ENCODE results near the gene REPS1.

Gene REPS1

DNA sequence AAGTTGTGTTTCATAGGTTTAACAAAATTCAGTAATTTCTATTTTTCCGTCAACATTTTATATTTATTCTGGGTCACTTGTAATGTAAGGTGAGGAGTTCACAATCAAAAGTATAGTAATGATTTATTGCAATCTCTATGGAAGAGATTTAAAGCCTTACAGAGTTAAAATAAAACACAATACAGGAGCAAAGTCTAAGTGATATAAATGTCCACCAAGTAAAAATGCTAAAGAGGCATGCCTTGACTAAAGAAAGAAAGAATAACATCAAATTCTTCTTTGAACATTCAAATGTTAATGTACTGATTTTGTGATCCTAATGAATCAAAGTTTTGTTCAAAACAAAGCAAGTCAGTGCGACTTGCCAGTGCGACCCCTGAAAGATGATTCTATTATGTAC is 61.5 kb downstream of the REPS1 start:
- no peak for DNase-seq (ENCODE audit: low read depth in 3 of 3)

DNA sequence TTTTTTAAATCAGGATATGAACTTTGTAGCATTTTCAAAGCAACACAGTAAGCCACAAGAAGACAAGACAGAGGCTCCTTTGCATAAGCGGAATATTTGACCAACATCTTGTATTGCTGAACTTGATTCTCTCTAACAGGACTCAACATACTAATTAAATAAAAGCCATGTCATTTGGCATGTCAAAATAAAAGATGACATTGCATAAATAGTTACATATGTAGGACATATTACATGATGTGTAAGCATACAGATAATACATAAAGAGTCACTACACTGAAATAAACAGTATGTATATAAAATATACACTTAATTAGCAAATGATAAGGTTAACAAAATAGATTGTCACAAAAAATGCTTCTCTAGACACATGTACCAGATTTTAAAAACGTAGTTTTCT is 62.2 kb downstream of the REPS1 start:
- no peak for DNase-seq (ENCODE audit: low read depth in 3 of 3)

DNA sequence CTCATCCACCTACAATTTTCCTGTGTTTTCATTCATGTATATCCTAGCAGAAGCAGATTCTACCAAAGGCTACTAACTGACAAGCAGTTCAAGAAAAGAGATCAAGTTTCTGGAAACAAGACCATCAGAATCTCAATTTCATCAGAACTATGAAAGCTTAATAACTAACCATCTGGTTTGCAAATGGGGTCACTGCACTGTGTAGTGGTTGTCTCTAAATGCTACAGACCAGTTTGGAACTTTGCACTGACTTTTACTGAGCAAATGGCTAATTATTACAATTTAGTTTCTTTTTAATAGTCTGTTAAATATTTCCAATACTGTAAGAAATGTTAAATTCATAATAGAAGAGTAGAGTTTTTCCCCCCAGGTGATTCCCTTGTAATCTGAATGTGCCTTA is 64.5 kb downstream of the REPS1 start:
- DNase-seq (ENCODE audit: low read depth in 3 of 3): no peak

DNA sequence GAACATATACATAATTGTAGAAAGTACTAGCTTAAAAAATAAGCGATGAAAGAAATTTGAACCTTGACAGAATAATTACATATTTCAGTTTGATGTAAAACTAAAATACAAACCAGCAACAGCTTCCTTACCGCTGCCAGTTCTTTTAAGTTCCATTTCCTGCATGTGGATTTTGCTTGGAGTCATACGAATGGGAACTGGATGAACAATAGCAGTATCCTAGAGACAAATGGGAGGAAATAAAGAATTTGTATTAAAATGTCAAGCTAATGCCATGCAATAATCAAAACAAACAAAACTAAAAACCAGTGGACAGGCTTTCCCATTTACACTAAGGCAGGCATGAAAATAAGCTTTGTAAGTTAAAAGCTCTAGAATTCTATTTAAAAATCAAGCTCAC is 67.1 kb downstream of the REPS1 start:
- DNase-seq (ENCODE audit: low read depth in 3 of 3): no peak

DNA sequence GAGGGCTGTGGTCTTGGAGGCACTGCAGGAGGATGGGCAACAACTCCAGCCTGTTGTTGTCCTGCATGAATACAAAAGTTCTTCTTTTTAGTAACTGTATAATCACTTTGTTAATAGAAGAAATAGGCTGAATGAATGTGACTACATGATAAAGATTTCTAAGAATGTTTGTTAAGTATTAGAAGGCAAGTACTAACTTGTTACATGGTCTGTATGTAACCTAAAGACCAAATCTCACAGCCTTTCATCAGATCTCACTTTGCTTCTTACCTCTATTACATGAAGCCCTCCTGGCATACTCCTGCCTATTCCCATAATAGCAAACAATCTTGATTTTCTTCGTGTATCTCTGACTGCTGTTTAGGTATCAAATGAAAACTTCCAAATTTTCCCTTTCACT is 73.4 kb downstream of the REPS1 start:
- DNase-seq (ENCODE audit: low read depth in 3 of 3): no peak

DNA sequence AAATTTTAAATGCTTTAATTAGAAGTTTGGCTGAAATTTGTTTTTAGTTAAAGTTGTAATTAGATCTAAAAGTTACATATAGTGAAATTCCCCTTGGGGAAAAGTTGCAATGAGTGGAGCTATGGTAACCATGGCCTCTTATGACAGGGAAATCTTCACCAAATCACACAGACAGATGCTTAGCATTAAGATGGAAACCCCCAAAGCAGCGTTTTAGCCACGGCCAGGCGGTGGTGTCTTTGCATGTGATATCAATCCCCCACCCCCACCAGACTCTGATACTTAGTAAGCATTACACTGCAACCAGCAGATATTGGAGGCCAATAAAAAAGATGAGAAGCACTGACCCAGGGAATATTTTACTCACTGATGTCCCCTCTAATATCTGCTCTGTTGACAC is 75.7 kb downstream of the REPS1 start:
- DNase-seq (ENCODE audit: low read depth in 3 of 3): no peak

DNA sequence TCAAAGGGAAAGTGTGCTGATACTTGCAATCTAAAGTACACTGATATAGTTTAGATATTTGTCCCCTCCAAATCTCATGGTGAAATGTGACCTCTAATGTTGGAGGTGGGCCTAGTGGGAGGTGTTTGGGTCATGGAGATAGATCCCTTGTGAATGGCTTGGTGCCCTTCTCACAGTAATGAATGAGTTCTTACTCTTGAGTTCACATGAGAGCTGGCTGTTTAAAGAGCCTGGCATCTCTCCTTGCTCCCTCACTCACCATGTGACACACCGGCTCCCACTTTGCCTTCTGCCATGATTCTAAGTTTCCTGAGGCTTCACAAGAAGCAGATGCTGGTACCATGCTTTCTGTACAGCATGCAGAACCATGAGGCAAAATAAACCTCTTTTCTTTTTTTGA is 78.1 kb downstream of the REPS1 start:
- DNase-seq (ENCODE audit: low read depth in 3 of 3): no peak

DNA sequence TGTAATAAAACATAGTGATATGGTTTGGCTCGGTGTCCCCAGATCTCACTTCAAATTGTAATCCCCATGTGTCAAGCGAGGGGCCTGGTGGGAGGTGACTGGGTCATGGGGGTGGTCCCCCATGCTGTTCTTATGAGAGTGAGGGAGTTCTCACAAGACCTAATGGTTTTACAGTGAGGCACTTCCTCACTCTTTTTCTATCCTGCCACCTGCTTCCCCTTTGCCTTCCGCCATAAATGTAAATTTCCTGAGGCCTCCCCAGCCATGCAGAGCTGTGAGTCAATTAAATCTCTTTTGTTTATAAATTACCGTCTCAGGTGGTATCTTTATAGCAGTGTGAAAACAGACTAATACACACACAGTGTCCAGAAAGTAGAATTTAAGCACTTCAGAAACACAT is 78.5 kb downstream of the REPS1 start:
- DNase-seq (ENCODE audit: low read depth in 3 of 3): no peak

DNA sequence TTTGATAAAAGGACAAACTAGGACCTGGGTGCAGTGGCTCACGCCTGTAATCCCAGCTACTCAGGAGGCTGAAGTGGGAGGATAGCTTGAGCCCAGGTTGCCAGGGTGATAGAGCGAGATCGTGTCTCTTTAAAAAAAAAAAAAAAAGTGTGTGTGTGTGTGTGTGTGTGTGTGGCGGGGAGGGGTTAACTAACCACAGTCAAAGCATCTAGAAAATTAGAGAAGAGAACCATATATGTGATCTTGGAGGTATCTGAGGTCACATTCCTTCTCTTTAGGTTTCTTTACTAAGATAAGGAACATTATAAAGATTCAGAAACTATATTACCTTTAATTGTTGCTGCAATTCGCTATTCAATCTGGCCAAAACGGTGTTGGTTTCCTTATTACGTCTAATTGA is 80.9 kb downstream of the REPS1 start:
- DNase-seq (ENCODE audit: low read depth in 3 of 3): no peak

DNA sequence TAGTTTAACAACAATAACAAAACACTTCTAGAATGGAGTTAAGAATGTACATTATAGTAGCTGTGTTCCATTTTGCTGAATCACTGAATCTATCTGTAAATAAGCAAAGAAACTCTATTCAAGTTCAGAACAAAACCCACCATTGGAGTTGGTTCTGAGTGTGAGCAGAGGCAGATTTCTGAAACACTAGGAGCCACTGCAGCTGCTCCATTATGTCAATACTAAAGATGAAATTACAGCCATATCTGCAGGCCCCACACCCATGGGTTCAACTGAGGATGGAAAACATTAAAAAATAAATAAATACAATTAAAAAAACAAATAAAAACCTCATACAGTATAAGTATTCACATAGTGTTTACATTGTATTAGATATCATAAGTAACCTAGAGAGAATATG is 91.0 kb downstream of the REPS1 start:
- DNase-seq (ENCODE audit: low read depth in 3 of 3): no peak

DNA sequence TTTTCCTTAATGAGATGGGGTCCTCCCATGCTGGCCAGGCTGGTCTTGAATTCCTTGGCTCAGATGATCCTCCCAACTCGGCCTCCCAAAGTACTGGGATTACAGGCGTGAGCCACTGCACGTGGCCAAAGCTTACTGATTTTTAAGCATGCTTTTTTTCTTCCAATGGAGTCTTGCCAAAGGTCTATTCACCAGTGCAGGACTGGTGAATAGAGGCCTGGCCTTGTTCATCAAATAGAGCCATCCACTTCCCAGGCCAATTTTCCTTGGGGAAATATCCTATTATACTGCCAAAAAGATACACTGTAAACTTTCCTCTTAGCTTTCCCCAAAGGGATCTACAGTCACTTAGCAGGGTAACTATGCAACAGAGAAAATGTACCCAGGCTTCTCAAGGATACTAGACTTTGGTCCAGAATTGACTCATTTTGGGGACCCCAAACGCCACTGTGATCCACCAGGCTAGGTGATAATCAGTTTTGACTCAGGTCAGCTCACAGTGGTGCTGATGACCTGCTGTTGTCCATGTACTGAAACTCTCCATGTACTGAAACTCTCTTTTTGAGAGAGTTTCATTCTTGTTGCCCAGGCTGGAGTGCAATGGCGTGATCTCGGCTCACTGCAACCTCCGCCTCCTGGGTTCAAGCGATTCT is 91.8 kb downstream of the REPS1 start:
- DNase-seq (ENCODE audit: low read depth in 3 of 3): no peak

DNA sequence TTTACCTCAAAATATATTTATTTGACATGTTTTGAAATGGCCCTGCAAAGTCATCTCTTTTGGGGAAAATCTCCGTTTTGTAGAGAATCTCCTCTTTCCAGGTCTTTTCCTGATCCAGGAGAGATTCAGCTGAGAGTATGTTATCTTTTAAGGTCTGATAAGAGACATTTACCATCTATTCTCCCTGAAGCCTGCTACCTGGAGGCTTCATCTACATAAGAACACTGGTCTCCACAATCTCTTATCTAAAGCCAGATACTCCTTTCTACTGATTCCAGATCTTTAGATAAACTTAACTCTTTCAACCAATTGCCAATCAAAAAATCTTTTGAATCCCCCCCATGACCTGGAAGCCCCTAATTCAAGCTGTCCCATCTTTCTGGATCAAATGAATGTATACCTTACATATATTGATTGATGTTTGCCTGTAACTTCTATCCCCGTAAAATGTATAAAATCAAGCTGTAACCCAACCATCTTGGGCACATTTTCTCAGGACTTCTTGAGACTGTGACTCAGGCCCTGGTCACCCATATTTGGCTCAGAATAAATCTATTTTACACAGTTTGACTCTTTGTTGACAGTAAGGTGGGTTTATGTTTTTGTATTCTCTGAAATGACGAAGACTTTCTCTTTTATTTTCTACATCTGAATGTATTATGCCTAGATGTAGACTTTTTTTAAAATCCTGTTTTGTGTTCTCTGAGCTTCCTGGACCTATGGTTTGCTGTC is 96.6 kb downstream of the REPS1 start:
- no peak for DNase-seq (ENCODE audit: low read depth in 3 of 3)

DNA sequence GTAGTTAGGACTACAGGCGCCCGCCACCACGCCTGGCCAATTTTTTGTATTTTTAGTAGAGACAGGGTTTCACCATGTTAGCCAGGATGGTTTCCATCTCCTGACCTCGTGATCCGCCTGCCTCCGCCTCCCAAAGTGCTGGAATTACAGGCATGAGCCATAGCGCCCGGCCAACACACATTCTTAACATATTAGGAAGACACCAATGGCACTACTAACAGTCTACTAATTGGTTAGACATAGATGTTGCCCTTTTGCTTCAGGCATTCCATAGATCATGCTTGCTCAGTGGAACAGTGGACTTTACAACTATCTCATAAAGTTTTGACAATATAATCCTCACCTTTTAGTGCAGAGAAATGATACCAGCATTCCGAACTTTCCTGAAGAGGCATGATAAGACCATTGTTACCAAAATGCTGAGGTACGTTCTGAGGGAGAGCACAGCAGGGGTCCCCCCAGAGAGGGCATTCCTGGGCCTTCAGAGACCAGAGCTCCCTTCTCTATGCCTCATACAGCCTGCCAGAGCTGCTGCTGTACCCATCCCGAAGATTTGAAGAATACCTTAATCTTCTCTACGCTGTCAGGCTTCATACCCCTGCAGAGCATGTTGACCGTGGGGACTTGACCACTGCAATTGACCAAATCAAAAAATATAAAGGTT is 102.8 kb downstream of the REPS1 start:
- DNase-seq (ENCODE audit: low read depth in 3 of 3): no peak

DNA sequence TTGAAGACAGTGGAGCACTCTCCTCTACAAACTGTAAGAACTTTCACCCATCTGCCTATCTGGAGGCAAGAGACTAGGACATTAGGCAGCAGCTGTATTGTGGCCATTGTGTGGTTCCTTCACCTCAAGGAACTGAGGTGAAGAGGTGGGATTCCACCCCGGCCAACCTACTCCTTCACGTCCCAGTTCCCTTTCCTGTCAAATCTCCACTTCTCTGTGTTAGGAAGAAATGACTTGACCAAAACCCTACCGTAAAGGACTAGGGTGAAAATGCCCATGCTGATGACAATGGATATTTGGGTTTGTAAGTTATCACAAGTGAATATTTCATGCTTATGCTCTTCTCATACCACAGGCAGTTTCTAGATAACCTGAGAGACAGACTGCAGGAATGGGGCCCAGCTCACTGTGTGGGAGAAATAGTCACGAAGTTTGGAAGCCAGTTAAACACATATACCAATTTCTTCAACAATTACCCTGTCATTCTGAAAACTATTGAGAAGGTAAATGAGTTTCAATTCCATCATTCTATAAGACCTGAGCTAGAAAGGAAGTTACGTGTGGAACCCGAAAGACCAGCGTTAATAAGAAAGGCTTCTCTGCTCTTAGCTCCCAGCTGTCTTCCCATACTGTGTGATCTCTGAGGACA is 105.6 kb downstream of the REPS1 start:
- DNase-seq (ENCODE audit: low read depth in 3 of 3): no peak

DNA sequence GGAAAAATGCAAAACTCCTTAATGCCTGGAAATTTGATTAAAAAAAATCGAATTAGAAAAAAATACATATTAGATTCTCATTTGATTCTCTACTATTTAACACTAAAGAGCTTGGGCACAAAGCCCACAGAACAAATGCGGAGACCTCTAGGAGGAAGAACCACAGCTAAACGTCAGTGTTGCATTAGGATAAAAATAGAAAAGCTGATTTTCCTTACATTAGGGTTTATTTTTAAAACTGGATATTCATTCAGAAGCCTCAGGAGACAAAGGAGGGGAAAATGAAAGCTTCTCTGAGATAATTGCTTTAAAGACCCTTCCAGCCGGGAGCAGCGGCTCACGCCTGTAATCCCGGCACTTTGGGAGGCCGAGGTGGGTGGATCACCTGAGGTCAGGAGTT is 114.9 kb downstream of the REPS1 start:
- DNase-seq (ENCODE audit: low read depth in 3 of 3): no peak

DNA sequence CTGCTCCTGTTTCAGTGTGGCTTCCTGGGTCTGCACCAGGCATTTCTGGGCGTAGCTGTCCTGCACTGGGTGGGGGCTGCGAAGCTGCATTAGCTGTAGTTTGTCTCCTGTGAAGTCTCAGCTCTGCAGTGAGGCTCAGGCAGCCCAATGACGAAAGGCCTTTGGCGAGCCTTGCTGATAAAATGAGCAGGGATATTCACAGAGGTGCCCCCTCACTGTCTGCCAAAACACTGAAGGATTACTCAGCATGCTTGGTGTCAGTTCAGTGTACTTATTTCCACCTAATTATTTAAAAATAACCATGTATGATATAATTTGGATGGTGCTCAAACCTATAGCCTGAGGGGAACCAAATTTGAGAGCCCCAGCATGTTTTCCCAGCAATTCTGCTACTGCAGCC is 118.7 kb downstream of the REPS1 start:
- DNase-seq (ENCODE audit: low read depth in 3 of 3): no peak

DNA sequence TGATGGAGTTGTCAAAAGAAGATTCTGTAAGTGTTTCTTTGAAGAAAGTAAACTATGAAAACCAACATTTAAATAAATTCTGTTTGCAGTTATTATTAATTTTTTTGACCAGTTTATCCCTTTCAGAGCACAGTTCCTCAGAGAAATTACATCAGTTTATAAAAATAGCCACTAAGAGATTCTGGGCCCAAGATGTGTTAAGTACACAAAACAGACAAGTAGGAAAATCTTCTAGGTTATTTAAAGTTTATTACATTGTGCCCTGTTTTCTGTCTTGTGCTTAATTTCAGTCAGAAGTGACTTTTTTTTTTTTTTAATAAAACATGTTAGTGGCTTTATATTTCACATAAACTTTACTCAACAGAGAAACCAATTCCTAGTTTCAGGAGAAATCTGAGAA is 119.9 kb downstream of the REPS1 start:
- DNase-seq (ENCODE audit: low read depth in 3 of 3): no peak

DNA sequence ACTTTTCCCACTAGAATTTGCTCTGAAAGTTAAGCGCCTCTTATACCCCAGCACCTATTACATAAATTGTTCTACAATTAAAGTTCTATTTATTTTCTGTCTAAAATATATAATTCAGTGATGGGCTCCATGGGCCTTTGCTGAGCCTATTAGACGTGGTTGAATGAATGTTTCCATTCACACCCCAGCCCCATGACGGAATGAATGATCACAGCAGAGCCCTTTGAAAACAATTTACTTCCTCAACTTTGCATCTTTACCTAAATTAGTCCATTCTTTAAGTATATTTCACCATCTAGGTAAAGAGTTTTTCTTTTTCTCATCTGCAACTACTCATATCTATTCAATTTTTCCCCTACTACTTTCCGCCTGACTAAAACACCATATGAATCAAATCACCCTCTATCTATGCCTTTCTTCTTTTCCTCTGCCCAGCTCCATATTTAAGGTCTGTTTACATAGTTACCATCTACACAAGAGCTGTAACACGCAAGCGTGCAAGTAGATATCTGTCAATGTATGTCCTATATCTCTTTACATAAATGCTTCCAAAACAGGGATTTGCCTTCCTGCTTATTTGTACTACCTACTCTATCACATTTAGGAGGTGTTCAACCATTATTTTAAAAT is 122.5 kb downstream of the REPS1 start:
- no peak for DNase-seq (ENCODE audit: low read depth in 3 of 3)

DNA sequence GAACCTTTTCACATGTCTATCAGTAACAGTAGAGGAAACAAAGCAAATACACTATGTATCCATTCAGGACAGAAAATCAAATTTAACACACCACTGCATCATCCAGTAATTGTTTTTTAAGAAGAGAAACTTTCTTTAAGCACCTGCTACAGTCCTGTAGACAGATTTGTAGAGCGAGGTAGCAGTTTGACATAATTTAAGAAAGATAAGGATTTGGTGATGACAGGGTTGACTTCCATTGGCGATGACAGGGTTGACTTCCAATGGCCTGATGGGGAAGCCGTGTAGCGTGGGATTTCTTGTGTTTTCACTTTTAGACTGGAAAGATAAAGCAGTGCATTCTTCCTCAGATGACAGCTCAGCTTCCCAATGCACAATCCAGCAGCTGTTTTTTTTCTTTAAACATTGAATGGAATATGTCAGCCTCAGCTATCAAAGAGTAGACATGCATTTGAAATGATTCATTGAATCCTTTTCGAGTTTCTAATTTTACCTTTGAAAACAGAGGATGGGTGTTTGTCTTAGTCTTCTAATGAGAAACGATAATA is 123.6 kb downstream of the REPS1 start:
- no peak for DNase-seq (ENCODE audit: low read depth in 3 of 3)

DNA sequence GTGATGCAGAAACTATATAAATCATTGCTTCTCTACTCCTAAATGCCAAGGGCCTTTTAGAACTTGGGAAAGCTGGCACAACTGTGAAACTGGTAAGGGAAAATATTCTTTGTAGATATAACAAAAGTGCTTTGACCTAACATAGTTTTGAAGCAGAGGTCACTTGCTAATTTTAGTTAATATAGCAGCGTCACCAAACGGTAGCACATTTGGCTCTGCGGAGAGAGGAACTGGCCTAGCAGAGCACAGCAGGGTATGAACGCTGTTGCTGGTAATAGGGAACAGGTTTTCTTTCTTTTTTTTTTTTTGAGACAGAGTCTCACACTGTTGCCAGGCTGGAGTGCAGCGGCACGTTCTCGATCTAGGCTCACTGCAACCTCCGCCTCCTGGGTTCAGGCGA is 124.7 kb downstream of the REPS1 start:
- DNase-seq (ENCODE audit: low read depth in 3 of 3): no peak

DNA sequence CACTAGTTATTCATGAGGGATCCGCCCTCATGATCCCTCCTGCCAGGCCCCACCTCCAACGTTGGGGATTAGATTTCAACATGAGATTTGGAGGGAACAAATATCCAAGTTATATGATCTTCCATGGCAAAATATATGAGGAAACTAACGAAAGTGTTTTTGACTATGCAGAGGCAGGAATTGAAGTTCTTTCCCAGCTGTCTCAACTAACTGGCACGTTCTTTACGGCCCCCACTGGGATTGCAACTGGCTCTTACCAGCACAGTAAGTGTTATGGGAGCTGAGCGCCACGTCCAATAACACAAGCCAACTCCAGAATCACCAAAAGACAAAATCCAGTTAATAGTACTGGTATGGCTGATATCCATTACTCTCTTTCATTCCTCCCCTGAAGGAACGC is 125.6 kb downstream of the REPS1 start:
- no peak for DNase-seq (ENCODE audit: low read depth in 3 of 3)

DNA sequence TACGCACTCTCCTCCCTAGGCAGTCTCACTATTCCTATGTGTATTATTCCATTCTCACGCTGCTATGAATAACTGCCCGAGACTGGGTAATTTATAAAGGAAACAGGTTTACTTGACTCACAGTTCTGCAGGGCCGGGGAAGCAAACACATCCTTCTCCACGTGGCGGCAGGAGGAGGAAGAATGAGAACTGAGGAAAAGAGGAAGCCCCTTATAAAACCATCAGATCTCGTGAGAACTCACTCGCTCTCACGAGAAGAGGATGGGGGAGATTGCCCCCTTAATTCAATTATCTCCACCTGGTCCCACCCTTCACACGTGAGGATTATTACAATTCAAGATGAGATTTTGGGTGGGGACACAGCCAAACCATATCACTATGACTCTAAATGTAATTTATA is 130.3 kb downstream of the REPS1 start:
- no peak for DNase-seq (ENCODE audit: low read depth in 3 of 3)

Measured in stimulated activated CD4-positive, alpha-beta T cell treated with anti-CD3 and anti-CD28 coated beads, TNF-alpha, amount 100 ng/mL, for 24 hours (primary cell).